Stomach (tissue), 9 donors: Measurements from ENCODE around the gene CBLC. TPM values are rescaled to one million over a fixed set of nuclear protein-coding genes. Genes with fewer than 3 reads are reported as not detected.

ENCODE experiments used
- DNase-seq, 2 donors: peaks; one replicate each; pipeline versions ENCODE4 v3.0.0 to v3.0.0-alpha.2; 2013 to 2019
- H3K27ac ChIP-seq, 5 donors: fragments of 200-600 bp in 4 of 5; sonication (generic) in 4 of 5; one replicate each; pipeline ENCODE4 v1.5.1; 2013 to 2019; ENCODE audit warnings: mild to moderate bottlenecking in 1 of 5, moderate library complexity in 1 of 5
- H3K27me3 ChIP-seq, 3 donors: fragments of 200-600 bp; sonication (generic); one replicate each; pipeline ENCODE4 v1.5.1; 2017 to 2019; ENCODE audit warnings: mixed run types in 1 of 3
- H3K36me3 ChIP-seq, 4 donors: fragments of 200-600 bp; sonication (generic); 1 replicate in 3 of 4; 2 replicates in 1 of 4; pipeline ENCODE4 v1.5.1; 2016 to 2019
- H3K4me1 ChIP-seq, 4 donors: fragments of 200-600 bp; sonication (generic); one replicate each; pipeline ENCODE4 v1.5.1; 2016 to 2019
- H3K4me3 ChIP-seq, 4 donors: fragments of 200-600 bp; sonication (generic) in 3 of 4; one replicate each; pipeline ENCODE4 v1.5.1; 2016 to 2019; ENCODE audit warnings: mild to moderate bottlenecking in 1 of 4
- H3K9me3 ChIP-seq, 4 donors: fragments of 200-600 bp; sonication (generic); one replicate each; pipeline ENCODE4 v1.5.1; 2016 to 2019
- CTCF ChIP-seq, 7 experiments: fragments of 450-650 bp in 4 of 7; fragments of 200-600 bp in 3 of 7; sonication (generic) in 3 of 7; IDR thresholded peaks; one replicate each; pipeline ENCODE4 v1.5.1; 2016 to 2019; ENCODE audit warnings: antibody characterized with exemption in 7 of 7, control low read depth in 2 of 7, mild to moderate bottlenecking in 1 of 7
- EP300 ChIP-seq: sonication (generic); formaldehyde crosslinking; IDR thresholded peaks from one replicate; pipeline ENCODE4 v1.6.1; 2017; ENCODE audit warnings: antibody characterized with exemption
- POLR2A ChIP-seq, 4 donors: fragments of 450-650 bp; IDR thresholded peaks; one replicate each; pipeline ENCODE4 v1.6.1; 2016; ENCODE audit warnings: antibody characterized with exemption in 4 of 4, control low read depth in 2 of 4, mild to moderate bottlenecking in 1 of 4, moderate library complexity in 1 of 4
- POLR2AphosphoS5 ChIP-seq, 3 donors: sonication (generic); formaldehyde crosslinking; IDR thresholded peaks; one replicate each; pipeline ENCODE4 v1.6.1; 2016; ENCODE audit warnings: antibody characterized with exemption in 3 of 3
- WGBS, 5 donors: extraction: QIAGEN DNeasy Blood & Tissue Kit in 3 of 5; methylation state at CpG; one replicate each; pipeline versions ENCODE4 v1.1.5 to v1.1.7; 2013 to 2018; 5-methylcytosine and 5-hydroxymethylcytosine counted together
- intact Hi-C: fragments of 100-400 bp; cut with DNase I; formaldehyde crosslinking; loops from one replicate; pipeline ENCODE4 v1.15.1; 2023; ENCODE audit warnings: low total_unique reads
- polyA plus RNA-seq, 3 donors: library from polyadenylated mRNA; stranded (reverse); fragments of 200-250 nt; gene quantifications; one replicate each; pipeline ENCODE4 v1.2.3, GENCODE V29; 2013
- total RNA-seq, 5 donors: library from RNA; depleted of rRNA; stranded (reverse); fragments of >200 nt; gene quantifications; one replicate each; pipeline versions ENCODE4 v1.1.0 to v1.2.3, GENCODE V29; 2014 to 2016
- donor health status: healthy with polysubstance abuse.
- donor health status: Bipolar disorder and iron deficiency.
- donor health status: healthy.

CBLC gene
- total and polyA plus RNA-seq, 8 donors = 13.2 to 178 (median 42.8) TPM

DNA sequence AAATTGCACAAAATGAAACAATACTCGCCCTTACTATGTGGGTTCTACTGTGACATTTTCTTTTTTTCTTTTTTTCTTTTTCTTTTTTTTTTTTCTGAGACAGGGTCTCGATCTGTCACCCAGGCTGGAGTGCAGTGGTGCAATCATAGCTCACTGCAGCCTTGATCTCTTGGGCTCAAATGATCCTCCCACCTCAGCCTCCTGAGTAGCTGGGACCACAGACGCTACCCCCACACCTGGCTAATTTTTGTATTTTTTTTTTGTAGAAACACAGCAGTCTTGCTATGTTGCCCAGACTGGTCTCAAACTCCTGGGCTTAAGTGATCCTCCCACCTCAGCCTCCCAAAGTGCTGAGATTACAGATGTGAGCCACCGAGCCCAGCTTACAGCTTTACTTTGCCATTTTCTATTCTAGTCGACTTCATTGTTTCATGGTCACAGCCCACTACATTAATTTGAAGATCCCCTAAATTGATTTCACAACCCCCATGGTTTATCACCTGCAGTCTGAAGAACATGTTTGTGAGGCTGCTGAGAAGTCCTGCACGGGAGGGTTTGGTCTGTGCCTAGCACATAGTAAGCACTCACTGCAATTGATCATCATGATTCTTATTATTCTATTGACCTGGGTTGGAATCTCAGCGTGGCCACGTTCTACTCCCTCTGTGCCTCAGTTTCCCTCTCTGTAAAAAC lies 25.4 kb upstream of the CBLC start:
- H3K4me3 ChIP-seq = peak overlapping the region in 2 of 4 donors; percentile 56 to 75
- peaks cover 9 to 54% (median 37%) of the 10 kb centered on the region in 4 donors for H3K36me3 ChIP-seq
- H3K27ac ChIP-seq = peak overlapping the region; percentile 94 to 99 (median 95)

GRCh38 chr19:44752816-44753625 lies 24.7 kb upstream of the CBLC start:
- peak in 1 of 7 experiments; percentile 7 for TF ChIP-seq CTCF (IDR thresholded peaks at IDR 0.05)
- peak; percentile 16 to 95 (median 94) for TF ChIP-seq POLR2AphosphoS5 (IDR thresholded peaks at IDR 0.05)
- peak; percentile 80 for TF ChIP-seq EP300
- no peak for TF ChIP-seq POLR2A (IDR thresholded peaks at IDR 0.05)
- Histone ChIP-seq H3K4me1 (peaks cover 78 to 91% (median 81%) of the 10 kb centered on the region in 4 donors), H3K27ac (peak overlapping the region; percentile 94 to 99 (median 95)), H3K9me3 (no peaks in the 10 kb centered on the region), H3K27me3 (no peaks in the 10 kb centered on the region), H3K4me3 (peak overlapping the region; percentile 39 to 75 (median 52)), H3K36me3 (peaks cover 12 to 62% (median 44%) of the 10 kb centered on the region in 4 donors)
- 10 to 15% (median 11%) methylated on average over 12 to 18 of the region's 18 CpGs for WGBS, 5 donors
- intact Hi-C loops = no loop called here
- DNase-seq = peak; percentile 95 to 97

More for the DNA sequence above, 25.4 kb upstream of the CBLC start:
- no peaks in the 10 kb centered on the region for H3K9me3 ChIP-seq
- no peaks in the 10 kb centered on the region for H3K27me3 ChIP-seq
- 49 to 60% (median 51%) methylated on average over 8 of the region's 8 CpGs for WGBS, 5 donors
- peaks cover 73 to 91% (median 79%) of the 10 kb centered on the region in 4 donors for H3K4me1 ChIP-seq
- no peak for TF ChIP-seq POLR2AphosphoS5 (IDR thresholded peaks at IDR 0.05)
- TF ChIP-seq POLR2A (IDR thresholded peaks at IDR 0.05) = no peak
- no peak for TF ChIP-seq EP300
- TF ChIP-seq CTCF (IDR thresholded peaks at IDR 0.05) = no peak
- no peak for DNase-seq
- intact Hi-C loops = no loop called here

- TF ChIP-seq POLR2AphosphoS5 (IDR thresholded peaks at IDR 0.05) (no peak), EP300 (no peak)
- Histone ChIP-seq H3K36me3 (peaks cover 12 to 67% (median 50%) of the 10 kb centered on the region in 4 donors), H3K27me3 (no peaks in the 10 kb centered on the region), H3K4me3 (peak overlapping the region; percentile 39 to 75 (median 52)), H3K9me3 (no peaks in the 10 kb centered on the region), H3K27ac (peak overlapping the region; percentile 94 to 99 (median 95)), H3K4me1 (peaks cover 82 to 94% (median 86%) of the 10 kb centered on the region in 4 donors)
- DNase-seq = no peak
- 0 to 1% (median 1%) methylated on average over 5 to 11 of the region's 11 CpGs for WGBS, 5 donors
- intact Hi-C loops = no loop called here
Observed at GRCh38 chr19:44753626-44753931, 24.1 kb upstream of the CBLC start.

DNA sequence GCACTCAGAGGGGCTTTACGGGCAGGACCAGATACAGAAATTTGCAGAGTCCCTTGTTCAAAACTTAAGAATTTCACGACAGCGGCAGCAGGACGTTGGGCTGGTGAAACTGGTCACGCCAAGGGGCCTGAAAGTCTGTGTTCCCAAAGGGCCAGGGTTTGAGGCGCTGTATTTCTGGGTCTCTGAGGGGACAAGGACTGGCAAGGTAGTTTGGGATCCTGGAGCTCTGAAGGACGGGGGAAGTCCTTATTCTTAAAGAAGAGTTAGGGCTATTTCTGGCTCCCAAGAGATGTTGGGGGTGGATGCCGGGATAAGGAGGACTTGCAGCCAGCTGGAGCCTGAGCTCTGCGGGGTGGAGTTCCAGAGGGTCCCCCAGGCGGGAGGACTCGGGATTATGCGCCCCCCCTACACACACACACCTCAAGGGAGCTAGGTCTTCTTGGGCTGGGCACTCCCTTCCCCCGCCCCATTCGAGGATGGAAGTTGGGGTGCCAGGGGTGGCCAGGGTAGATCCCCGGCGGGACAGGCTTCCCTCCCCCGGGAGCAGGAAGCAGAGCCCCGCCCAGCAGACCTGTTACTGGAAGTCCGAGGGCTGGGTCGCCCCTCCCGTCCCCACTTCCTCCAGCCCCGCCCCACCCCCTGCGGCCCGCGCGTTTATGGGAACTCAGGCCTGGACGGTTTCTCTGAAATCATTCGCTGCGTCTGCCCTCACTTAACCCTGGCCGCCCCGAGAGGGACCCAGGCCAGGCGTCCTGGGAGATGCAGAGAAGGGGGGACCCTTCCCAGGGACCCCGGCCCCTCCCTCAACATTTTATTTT lies 23.5 kb upstream of the CBLC start:
- H3K9me3 ChIP-seq = no peaks in the 10 kb centered on the region
- H3K4me1 ChIP-seq = peaks cover 87 to 97% (median 90%) of the 10 kb centered on the region in 4 donors
- peak; percentile 93 to 96 for DNase-seq
- H3K4me3 ChIP-seq = peak overlapping the region; percentile 39 to 75 (median 52)
- peaks cover 13 to 73% (median 55%) of the 10 kb centered on the region in 4 donors for H3K36me3 ChIP-seq
- WGBS, 5 donors = 0 to 4% (median 2%) methylated on average over 18 to 33 of the region's 33 CpGs
- TF ChIP-seq POLR2AphosphoS5 (IDR thresholded peaks at IDR 0.05) (peak in 2 of 3 donors; percentile 82 to 85), EP300 (peak; percentile 75), POLR2A (IDR thresholded peaks at IDR 0.05) (no peak)
- peak overlapping the region; percentile 94 to 99 (median 95) for H3K27ac ChIP-seq
- intact Hi-C loops = no loop called here
- no peaks in the 10 kb centered on the region for H3K27me3 ChIP-seq

- intact Hi-C loops = no loop called here
- H3K4me3 ChIP-seq = peak overlapping the region; percentile 39 to 75 (median 52)
- no peaks in the 10 kb centered on the region for H3K27me3 ChIP-seq
- H3K36me3 ChIP-seq = peaks cover 19 to 78% (median 61%) of the 10 kb centered on the region in 4 donors
- WGBS, 5 donors = 15 to 32% (median 23%) methylated on average over 11 of the region's 11 CpGs
- H3K4me1 ChIP-seq = peaks cover 83 to 92% (median 90%) of the 10 kb centered on the region in 4 donors
- TF ChIP-seq POLR2AphosphoS5 (IDR thresholded peaks at IDR 0.05) (no peak), POLR2A (IDR thresholded peaks at IDR 0.05) (no peak), CTCF (IDR thresholded peaks at IDR 0.05) (no peak), EP300 (no peak)
- DNase-seq = no peak
- no peaks in the 10 kb centered on the region for H3K9me3 ChIP-seq
- H3K27ac ChIP-seq = peak overlapping the region; percentile 94 to 99 (median 95)
Observed at GRCh38 chr19:44754750-44755080, 23.0 kb upstream of the CBLC start.
